Occipital lobe (tissue), 2 donors: ENCODE results near the gene PSRC1. TPM values are rescaled to one million over a fixed set of nuclear protein-coding genes. Genes with fewer than 3 reads are reported as not detected.

Experiments
- DNase-seq: peaks from one replicate; lab custom pipeline; 2025; lab: John Stamatoyannopoulos, UW
- total RNA-seq: library from RNA; depleted of rRNA; stranded (reverse); fragments of >200 nt; gene quantifications from one replicate; pipeline ENCODE4 v1.2.3, GENCODE V29; 2014

The PSRC1 gene
- total RNA-seq, 1 donor from 2014 or later = 11.4 TPM

DNA sequence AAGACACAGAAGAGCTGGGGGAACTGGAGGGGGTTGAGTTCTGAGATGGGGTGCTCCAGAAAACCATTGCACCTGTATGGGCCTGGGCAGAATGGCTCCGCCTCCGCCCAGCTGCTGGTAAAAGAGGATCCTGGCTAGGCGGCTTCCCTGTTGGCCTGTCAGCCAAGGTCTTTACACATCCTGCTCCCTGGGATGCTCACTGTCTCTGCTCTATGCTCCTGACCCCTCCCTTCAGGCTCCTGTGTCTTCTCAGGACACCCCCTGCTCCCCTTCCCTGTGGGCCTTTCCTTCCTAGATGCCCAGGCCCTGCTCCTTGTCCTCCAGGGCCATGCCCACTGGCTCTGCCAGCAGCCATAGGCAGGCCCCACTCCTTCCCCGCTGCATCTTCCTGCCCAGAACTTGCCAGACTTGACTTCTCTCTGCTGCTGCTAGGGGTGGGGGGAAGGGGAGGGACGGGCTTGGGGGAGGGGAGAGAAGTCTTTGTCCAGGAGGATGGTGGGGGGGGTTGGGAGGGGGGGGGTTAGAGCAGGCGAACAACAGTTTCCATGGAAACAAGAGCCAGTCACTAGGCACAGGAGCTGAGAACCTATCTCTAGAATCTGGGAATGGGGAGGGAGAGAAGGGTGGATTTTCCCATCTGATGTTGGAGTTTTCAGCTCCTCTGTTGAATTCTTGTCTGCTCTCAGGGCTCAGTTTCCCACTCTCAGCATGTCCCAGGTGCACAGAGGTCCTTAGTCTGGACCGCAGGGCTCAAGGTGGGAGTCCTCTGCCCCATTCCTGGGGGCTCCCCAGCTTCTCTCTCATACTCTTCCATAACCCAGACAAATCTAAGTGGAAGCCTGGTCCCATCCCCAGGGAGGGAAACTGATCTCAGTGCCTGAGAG is 23.0 kb downstream of the PSRC1 start:
- DNase-seq = no peak

DNA sequence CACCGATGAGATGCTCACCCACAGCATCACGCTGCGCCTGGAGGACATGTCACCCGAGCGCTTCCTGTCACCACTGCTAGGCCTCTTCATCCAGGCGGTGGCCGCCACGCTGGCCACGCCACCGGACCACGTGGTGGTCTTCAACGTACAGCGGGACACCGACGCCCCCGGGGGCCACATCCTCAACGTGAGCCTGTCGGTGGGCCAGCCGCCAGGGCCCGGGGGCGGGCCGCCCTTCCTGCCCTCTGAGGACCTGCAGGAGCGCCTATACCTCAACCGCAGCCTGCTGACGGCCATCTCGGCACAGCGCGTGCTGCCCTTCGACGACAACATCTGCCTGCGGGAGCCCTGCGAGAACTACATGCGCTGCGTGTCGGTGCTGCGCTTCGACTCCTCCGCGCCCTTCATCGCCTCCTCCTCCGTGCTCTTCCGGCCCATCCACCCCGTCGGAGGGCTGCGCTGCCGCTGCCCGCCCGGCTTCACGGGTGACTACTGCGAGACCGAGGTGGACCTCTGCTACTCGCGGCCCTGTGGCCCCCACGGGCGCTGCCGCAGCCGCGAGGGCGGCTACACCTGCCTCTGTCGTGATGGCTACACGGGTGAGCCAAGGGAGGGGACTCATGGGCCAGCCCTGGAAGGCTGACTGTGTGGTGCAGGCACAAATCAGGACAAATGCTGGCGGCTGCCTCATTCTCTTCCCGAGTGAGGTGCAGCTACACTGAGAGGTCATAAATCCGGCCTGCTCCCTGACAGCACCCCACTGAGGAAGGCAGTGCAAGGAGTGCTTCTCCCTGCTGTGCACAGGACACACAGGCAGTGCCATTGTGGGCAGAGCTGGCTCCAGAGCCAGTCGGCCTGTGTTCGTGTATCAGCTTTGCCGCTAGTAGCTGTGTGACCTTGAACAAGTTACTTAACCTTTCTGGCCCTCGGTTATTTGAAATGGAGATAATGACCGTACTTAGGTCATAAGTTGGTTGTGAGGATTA is 24.2 kb downstream of the PSRC1 start:
- DNase-seq = no peak

DNA sequence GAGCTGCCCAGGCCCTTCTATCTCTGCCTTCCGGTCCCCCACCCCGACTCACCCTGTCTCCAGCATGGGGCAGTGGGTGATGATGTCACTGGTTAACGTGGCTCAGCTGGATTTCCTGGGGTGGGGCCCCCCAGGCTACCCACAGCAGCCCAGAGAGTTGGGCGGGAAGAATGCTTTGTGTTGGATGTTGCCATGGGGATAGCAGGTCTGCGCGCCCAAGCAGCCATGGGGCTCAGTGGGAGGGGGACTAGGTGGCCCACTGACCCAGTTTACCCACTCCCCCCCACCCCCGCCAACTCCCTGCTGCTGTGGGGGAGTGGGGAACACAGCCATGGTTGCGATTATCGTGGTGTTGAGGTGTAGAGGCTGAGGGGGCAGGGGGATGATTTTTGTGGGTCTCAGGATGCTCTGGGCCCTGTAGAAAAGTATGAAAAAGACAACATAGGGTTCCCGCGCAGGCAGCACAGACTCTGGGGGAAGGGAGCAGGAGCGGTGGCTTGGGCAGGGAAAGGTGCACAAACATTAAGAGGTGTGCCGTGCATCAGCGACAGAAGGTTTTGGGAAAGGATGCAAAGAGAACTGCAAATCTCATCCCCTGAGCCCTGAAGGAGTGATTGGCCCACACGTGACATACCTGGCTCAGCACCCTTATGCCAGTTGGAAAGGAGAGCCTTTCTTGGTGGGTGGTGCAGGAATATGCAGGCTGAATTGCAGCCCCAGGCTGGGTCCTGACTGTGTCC is 25.1 kb downstream of the PSRC1 start:
- no peak for DNase-seq

DNA sequence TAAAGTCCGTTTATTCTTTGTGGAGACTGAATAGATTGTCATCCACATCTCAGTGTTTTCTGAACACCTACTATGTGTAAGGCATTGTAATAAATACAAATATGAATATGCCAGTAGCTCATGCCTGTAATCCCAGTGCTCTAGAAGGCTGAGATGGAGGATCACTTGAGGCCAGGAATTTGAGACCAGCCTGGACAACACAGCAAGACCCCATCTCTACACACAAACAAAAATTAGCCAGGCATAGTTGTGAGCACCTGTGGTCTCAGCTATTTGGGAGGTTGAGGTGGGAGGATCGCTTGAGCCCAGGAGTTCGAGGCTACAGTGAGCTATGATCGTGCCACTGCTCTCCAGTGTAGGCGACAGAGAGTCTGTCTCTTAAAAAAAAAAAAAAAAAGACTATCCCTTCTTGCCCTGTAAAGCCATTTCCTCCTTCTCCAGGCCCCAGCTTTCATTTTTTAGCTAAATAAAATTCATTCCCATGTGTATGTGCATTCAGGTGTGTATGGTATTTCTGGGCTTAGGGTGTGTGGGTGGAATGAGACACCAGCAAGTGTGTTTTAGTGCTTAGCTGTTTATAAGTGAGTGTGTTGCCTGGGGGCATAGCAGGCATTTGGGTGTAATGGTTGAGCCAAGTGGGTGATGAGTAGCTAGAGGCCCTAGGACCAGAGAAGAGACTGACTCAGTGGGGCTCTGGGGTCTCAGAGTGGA is 25.8 kb downstream of the PSRC1 start:
- no peak for DNase-seq

DNA sequence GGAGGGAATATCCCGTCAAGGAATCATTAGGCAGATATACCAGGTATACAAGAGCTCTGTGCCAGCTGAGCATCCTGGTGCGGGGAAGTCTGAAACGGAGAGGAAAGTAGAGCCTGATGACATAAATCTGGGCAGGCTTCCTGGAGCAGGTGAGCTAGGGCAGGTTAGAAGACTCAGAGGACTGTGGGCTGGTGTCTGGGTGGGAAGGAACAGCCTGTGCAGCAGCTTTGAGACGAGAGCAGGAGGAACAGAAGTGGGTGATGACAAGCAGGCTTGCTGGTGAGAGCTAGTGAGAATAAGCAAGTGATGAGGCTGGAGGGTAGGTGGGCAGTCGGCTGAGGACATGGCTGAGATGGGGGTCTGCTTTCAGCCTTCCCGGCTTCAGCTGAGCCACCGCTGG is 26.9 kb downstream of the PSRC1 start:
- DNase-seq = no peak

DNA sequence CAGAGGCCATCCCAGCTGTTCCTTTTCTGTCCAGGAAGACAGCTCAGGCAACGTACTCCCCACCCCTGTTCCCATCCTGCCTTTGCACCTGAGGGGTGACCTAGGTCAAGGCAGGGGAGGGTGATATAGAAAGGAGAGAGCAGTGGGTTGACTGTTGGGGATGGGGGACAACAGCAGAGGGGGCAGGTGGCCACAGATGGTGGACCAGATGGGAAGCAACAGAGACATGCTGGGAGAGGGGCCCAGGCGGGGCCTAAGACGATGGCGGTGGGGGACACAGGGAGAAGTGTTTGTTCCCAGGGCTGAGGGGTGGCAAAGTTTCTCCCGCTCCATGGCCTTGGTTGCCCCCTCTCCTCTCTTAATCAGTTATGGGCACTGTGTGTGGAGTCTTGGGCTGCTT is 27.3 kb downstream of the PSRC1 start:
- no peak for DNase-seq

DNA sequence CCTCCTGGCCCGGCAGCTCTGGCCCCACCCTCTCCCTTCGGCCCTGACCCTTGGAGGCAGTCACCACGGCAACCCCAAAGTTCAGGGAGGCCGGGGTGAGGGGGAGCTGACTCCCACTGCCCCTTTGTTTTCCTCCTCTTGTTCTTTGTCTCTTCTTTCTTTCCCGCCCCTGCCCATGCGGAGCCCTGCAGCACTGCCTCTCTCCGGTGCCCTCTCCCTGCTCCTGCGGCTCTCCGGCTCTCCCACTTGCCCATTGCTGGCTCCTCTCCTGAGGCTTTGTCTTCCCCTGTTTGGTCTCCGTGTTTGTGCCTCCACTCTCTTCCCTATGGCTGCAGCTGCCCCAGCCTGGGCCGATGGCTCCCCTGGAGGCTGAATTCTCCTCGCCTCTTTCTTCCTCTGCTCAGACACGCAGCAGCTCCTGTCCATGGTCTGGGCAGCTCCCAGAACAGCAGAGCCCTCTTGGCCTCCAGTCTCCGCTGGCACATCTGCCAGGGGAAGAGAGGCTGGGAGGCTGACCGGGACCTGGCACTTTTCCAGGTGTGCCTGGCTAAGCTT is 27.8 kb downstream of the PSRC1 start:
- no peak for DNase-seq

DNA sequence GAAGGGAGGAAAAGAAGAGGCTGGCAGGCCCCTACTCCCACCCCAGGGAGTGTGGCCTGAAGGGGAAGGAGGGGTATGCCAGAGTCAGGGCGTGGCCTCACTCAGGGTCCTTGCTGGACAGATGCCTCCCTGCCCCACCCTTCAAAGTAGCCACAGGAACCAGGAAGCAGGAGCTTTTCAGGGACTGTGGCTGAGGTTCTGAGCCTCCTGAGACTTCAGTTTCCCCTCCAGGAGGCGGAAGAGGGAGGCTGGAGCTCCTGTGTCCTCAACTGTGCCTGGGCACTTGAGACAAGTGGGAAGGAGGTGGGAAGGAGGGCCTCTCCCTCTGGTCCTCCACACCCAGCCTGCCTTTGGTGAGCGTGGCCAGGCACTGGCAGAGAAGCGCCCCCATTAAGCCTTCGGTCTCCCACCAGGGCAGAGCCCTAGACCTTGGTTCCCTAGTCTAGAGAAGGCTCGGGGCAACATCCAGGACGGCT is 28.3 kb downstream of the PSRC1 start:
- no peak for DNase-seq

DNA sequence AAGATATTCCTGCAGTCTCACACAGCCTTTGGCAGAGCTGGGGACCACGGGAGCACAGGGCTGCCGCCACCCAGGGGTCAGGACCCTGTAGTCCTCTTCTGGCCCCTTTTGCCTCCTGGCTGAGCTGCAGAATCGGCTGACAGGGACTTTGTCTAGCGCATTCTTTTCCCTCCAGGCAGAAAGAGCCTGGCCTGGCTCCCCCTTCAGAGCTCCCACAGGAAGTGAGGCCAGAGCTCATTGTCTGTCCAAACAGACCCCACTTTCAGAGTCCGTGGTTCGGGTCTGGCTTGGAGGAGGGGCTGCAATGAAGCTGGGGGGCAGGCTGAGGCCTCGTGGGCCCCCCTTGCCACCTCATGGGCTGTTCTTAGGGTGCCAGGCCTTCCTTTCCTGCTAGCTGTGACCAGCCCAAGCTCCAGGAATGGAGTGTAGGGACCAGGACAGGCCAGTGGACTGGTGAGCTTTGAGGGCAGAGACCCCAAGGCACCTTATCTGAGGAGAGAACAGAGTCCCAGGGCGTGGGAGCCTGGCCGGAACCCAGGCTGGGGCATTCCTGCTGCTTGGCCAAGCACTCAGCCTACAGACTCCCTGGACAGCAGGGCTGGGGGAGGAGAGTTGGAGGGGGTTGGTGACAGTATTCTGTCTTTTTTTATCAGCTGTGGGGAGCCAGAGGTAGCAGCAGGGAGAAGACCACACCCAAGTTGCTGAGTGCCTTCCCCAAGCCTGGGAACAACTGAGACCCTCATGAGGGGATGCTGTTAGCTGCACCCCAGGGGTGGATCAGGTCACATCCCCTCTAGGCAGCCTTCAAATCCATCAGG is 28.9 kb downstream of the PSRC1 start:
- no peak for DNase-seq

DNA sequence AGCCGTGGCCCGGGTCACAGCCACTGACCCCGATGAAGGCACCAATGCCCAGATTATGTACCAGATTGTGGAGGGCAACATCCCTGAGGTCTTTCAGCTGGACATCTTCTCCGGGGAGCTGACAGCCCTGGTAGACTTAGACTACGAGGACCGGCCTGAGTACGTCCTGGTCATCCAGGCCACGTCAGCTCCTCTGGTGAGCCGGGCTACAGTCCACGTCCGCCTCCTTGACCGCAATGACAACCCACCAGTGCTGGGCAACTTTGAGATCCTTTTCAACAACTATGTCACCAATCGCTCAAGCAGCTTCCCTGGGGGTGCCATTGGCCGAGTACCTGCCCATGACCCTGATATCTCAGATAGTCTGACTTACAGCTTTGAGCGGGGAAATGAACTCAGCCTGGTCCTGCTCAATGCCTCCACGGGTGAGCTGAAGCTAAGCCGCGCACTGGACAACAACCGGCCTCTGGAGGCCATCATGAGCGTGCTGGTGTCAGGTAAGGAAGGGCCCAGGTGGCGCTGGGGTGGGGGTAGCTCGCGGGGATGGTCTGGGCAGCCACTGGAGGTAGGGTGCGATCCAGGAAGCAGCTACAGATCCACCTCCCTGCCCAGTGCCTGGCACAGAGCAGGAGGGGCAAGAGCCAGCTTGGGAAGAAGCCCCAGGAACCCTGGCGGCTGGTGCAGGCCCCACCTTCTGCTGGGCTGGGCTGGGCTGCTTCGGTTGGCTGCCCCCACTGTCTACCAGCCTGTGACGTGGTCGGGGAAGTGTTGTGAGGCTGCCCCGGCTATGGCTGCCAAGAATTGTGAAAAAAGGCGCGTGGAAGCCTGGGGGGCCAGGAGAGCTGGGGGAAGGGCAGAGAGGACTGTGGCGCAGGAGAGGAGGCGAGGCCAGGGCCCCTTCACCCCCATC is 29.8 kb downstream of the PSRC1 start:
- peak; percentile 81 for DNase-seq

DNA sequence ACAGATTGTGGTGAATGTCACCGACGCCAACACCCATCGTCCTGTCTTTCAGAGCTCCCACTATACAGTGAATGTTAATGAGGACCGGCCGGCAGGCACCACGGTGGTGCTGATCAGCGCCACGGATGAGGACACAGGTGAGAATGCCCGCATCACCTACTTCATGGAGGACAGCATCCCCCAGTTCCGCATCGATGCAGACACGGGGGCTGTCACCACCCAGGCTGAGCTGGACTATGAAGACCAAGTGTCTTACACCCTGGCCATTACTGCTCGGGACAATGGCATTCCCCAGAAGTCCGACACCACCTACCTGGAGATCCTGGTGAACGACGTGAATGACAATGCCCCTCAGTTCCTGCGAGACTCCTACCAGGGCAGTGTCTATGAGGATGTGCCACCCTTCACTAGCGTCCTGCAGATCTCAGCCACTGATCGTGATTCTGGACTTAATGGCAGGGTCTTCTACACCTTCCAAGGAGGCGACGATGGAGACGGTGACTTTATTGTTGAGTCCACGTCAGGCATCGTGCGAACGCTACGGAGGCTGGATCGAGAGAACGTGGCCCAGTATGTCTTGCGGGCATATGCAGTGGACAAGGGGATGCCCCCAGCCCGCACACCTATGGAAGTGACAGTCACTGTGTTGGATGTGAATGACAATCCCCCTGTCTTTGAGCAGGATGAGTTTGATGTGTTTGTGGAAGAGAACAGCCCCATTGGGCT is 30.6 kb downstream of the PSRC1 start:
- no peak for DNase-seq

DNA sequence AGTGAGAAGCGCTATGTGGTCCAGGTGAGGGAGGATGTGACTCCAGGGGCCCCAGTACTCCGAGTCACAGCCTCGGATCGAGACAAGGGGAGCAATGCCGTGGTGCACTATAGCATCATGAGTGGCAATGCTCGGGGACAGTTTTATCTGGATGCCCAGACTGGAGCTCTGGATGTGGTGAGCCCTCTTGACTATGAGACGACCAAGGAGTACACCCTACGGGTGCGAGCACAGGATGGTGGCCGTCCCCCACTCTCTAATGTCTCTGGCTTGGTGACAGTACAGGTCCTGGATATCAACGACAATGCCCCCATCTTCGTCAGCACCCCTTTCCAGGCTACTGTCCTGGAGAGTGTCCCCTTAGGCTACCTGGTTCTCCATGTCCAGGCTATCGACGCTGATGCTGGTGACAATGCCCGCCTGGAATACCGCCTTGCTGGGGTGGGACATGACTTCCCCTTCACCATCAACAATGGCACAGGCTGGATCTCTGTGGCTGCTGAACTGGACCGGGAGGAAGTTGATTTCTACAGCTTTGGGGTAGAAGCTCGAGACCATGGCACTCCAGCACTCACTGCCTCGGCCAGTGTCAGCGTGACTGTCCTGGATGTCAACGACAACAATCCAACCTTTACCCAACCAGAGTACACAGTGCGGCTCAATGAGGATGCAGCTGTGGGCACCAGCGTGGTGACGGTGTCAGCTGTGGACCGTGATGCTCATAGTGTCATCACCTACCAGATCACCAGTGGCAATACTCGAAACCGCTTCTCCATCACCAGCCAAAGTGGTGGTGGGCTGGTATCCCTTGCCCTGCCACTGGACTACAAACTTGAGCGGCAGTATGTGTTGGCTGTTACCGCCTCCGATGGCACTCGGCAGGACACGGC is 31.4 kb downstream of the PSRC1 start:
- no peak for DNase-seq

DNA sequence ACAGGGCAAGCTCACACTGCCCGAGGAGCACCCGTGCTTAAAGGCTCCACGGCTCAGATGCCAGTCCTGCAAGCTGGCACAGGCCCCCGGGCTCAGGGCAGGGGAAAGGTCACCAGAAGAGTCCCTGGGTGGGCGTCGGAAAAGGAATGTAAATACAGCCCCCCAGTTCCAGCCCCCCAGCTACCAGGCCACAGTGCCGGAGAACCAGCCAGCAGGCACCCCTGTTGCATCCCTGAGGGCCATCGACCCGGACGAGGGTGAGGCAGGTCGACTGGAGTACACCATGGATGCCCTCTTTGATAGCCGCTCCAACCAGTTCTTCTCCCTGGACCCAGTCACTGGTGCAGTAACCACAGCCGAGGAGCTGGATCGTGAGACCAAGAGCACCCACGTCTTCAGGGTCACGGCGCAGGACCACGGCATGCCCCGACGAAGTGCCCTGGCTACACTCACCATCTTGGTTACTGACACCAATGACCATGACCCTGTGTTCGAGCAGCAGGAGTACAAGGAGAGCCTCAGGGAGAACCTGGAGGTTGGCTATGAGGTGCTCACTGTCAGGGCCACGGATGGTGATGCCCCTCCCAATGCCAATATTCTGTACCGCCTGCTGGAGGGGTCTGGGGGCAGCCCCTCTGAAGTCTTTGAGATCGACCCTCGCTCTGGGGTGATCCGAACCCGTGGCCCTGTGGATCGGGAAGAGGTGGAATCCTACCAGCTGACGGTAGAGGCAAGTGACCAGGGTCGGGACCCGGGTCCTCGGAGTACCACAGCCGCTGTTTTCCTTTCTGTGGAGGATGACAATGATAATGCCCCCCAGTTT is 32.3 kb downstream of the PSRC1 start:
- DNase-seq = no peak

DNA sequence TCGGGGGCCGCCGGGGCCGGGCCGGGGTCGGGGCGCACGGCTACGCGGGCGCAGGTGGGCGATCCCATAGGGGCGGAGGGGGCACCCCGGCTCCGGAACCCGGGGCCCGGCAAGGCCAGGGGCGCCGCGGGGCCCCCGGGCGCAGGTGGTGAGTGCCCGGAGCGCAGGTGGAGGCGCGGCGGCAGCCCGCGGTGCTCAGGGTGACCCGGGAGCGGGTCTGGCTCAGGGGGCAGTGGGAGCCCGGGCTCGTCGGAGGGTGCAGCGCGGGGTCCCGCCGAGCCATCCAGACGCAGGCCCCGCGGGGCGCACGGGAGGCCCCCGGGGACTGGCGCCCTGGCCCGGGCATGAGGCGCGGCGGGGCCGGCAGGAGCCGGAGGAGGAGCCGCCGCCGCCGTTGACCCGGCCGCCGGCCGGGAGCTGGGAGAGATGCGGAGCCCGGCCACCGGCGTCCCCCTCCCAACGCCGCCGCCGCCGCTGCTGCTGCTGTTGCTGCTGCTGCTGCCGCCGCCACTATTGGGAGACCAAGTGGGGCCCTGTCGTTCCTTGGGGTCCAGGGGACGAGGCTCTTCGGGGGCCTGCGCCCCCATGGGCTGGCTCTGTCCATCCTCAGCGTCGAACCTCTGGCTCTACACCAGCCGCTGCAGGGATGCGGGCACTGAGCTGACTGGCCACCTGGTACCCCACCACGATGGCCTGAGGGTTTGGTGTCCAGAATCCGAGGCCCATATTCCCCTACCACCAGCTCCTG is 33.1 kb downstream of the PSRC1 start:
- DNase-seq = no peak
